ENCODE data around the gene TSPAN17. TPM values are rescaled to one million over a fixed set of nuclear protein-coding genes. Genes with fewer than 3 reads are reported as not detected.

Gene TSPAN17
- polyA plus RNA-seq, 1 of the 3 experiments (the other 2 are of a cell fraction): 61.7 TPM

DNA sequence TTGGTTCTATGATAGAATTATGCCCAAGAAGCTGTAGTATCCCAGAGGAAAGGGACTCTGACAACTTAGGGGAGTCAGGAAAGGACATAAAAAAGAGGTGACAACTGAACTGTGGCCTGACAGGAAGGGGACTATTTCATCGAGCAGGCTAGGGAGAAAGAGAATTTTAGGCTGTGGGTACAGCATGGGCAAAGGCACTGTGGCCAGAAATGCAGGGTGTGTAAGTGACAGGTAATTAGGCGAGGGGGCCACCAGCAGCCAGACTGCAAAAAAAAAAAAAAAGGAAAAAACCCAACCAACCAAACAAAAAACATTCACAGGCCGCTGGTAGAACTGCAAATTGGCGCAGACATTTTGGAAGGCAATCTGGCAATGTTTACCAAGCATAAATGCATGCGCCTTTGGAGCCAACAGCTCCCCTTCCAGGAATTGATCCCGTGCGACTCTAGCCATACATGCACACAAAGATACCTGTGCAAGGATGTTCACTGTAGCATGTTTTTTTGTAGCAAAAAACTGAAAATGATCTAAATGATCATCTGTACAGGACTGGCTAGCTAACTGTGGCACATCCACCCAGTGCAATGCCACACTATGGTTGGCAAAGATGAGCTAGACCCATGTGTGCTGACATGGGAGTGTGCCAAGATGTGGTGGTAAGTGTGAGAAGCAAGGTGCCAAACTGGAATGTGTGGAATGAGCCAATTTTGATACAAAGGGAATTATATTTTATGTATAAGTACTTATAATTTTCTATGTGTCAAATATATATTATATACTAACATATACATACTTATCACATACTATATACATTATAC is 15.7 kb upstream of the TSPAN17 start:
- no peak overlapping the region for H3K4me3 ChIP-seq (ENCODE audit: low read depth in 2 of 2, low read length in 1 of 2)
- no peak overlapping the region for H3K4me2 ChIP-seq
- no peaks in the 10 kb centered on the region for H4K20me1 ChIP-seq (ENCODE audit: insufficient read depth)
- H3F3A ChIP-seq (replicated peaks; ENCODE audit: insufficient read depth): no peaks in the 10 kb centered on the region
- H3K4me1 ChIP-seq (ENCODE audit: control insufficient read depth in 1 of 2, insufficient read depth in 2 of 2, low read depth in 1 of 2, low read length in 1 of 2): peaks cover 0 to 9% of the 10 kb centered on the region in 2 experiments; a peak in 1 of 4 replicates
- H3K27me3 ChIP-seq (ENCODE audit: insufficient read depth): peaks cover 38% of the 10 kb centered on the region; the same call in 1 of the 2 replicates
- DNase-seq: no peak
- ChIA-PET CTCF (interaction anchor here (0.9 to 3.5 kb wide), 7 partner anchors 11 to 902 kb away, joined by 3 to 16 read pairs (median 7); partner anchors contain the start of genes CLTB and TSPAN17), POLR2A (interaction anchor here (1.0 kb wide), 1 partner anchor 94 kb away, joined by 3 read pairs; no protein-coding TSS in a partner anchor)
- TF ChIP-seq EP300 (IDR thresholded peaks at IDR 0.05; ENCODE audit: borderline replicate concordance in 1 of 2, low read depth in 1 of 2, low read length in 1 of 2): no peak
- TF ChIP-seq RFX5 (IDR thresholded peaks at IDR 0.05; ENCODE audit: low read length): no peak
- TF ChIP-seq, protein P1, sequence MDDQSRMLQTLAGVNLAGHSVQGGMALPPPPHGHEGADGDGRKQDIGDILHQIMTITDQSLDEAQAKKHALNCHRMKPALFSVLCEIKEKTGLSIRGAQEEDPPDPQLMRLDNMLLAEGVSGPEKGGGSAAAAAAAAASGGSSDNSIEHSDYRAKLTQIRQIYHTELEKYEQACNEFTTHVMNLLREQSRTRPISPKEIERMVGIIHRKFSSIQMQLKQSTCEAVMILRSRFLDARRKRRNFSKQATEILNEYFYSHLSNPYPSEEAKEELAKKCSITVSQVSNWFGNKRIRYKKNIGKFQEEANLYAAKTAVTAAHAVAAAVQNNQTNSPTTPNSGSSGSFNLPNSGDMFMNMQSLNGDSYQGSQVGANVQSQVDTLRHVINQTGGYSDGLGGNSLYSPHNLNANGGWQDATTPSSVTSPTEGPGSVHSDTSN (IDR thresholded peaks at IDR 0.05): no peak
- TF ChIP-seq RXRA (IDR thresholded peaks at IDR 0.05; ENCODE audit: borderline replicate concordance, low read depth): no peak
- no peak for TF ChIP-seq MXI1 (IDR thresholded peaks at IDR 0.05; ENCODE audit: low read depth, low read length)
- no peak for TF ChIP-seq FOSL2 (IDR thresholded peaks at IDR 0.05; ENCODE audit: borderline replicate concordance, low read depth)
- TF ChIP-seq NFIC (IDR thresholded peaks at IDR 0.05; ENCODE audit: borderline replicate concordance): no peak
- H2AFZ ChIP-seq (ENCODE audit: low read depth): no peak overlapping the region
- no peaks in the 10 kb centered on the region for H3K36me3 ChIP-seq (replicated peaks in 1 of 2; ENCODE audit: control insufficient read depth in 1 of 2, insufficient read depth in 2 of 2, low read length in 1 of 2)
- no peaks in the 10 kb centered on the region for H3K9me2 ChIP-seq
- no peaks in the 10 kb centered on the region for H3K9me3 ChIP-seq
- no peaks in the 10 kb centered on the region for H3K79me2 ChIP-seq (ENCODE audit: insufficient read depth)
- no peak overlapping the region for H3K27ac ChIP-seq (ENCODE audit: low read depth in 2 of 2, low read length in 1 of 2)
- no peak overlapping the region for H3K9ac ChIP-seq
- 66% methylated on average over 7 of the region's 7 CpGs for WGBS (ENCODE audit: low lambda C conversion rate)

DNA sequence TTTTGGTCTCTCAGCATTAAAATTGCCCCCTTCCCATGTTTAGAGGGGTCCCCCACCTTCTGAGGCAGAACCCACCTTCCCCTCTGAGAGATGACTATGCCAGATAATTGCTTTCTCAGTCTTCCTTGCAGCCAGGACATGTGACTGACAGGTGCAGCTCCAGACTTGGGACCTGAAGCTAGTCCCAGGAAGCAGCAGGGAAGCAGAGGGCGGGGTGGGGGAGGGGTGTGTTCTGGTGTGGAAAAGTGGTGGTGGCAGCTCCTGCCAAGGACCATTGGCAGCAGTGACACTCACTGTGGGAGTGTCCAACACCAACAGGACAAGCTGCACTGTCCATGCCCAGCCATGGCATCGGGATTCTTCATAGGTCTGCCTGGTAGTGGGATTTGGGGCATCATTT is 14.5 kb upstream of the TSPAN17 start:
- H3K4me3 ChIP-seq (ENCODE audit: low read depth in 2 of 2, low read length in 1 of 2): no peak overlapping the region
- TF ChIP-seq FOXM1 (IDR thresholded peaks at IDR 0.05; ENCODE audit: low read depth) (no peak), FOSL2 (IDR thresholded peaks at IDR 0.05; ENCODE audit: borderline replicate concordance, low read depth) (no peak), GATA2 (CRISPR knock-in tag; IDR thresholded peaks at IDR 0.05) (no peak), RAD21 (IDR thresholded peaks at IDR 0.05; ENCODE audit: low read length) (no peak), ELF1 (IDR thresholded peaks at IDR 0.05) (no peak), MXI1 (IDR thresholded peaks at IDR 0.05; ENCODE audit: low read depth, low read length) (no peak), TAF1 (IDR thresholded peaks at IDR 0.05; ENCODE audit: borderline replicate concordance, low read depth, low read length) (no peak), RFX5 (IDR thresholded peaks at IDR 0.05; ENCODE audit: low read length) (no peak), CHD2 (IDR thresholded peaks at IDR 0.05; ENCODE audit: low read length, partially characterized antibody) (no peak), TCF12 (IDR thresholded peaks at IDR 0.05) (no peak), NFIC (IDR thresholded peaks at IDR 0.05; ENCODE audit: borderline replicate concordance) (no peak), MEF2A (IDR thresholded peaks at IDR 0.05; ENCODE audit: borderline replicate concordance, low read depth) (no peak), EP300 (IDR thresholded peaks at IDR 0.05; ENCODE audit: borderline replicate concordance in 1 of 2, low read depth in 1 of 2, low read length in 1 of 2) (no peak), JUND (IDR thresholded peaks at IDR 0.05) (no peak), RXRA (IDR thresholded peaks at IDR 0.05; ENCODE audit: borderline replicate concordance, low read depth) (no peak), EZH2phosphoT487 (IDR thresholded peaks at IDR 0.05; ENCODE audit: borderline replicate concordance, low read depth) (no peak), RCOR1 (IDR thresholded peaks at IDR 0.05; ENCODE audit: low read length) (no peak), SMC3 (IDR thresholded peaks at IDR 0.05; ENCODE audit: low read depth, low read length) (no peak)
- TF ChIP-seq, protein P2, sequence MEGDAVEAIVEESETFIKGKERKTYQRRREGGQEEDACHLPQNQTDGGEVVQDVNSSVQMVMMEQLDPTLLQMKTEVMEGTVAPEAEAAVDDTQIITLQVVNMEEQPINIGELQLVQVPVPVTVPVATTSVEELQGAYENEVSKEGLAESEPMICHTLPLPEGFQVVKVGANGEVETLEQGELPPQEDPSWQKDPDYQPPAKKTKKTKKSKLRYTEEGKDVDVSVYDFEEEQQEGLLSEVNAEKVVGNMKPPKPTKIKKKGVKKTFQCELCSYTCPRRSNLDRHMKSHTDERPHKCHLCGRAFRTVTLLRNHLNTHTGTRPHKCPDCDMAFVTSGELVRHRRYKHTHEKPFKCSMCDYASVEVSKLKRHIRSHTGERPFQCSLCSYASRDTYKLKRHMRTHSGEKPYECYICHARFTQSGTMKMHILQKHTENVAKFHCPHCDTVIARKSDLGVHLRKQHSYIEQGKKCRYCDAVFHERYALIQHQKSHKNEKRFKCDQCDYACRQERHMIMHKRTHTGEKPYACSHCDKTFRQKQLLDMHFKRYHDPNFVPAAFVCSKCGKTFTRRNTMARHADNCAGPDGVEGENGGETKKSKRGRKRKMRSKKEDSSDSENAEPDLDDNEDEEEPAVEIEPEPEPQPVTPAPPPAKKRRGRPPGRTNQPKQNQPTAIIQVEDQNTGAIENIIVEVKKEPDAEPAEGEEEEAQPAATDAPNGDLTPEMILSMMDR (IDR thresholded peaks at IDR 0.05): no peak
- TF ChIP-seq, protein P3, sequence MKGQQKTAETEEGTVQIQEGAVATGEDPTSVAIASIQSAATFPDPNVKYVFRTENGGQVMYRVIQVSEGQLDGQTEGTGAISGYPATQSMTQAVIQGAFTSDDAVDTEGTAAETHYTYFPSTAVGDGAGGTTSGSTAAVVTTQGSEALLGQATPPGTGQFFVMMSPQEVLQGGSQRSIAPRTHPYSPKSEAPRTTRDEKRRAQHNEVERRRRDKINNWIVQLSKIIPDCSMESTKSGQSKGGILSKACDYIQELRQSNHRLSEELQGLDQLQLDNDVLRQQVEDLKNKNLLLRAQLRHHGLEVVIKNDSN (IDR thresholded peaks at IDR 0.05; ENCODE audit: borderline replicate concordance, low read depth): no peak
- POLR2A ChIA-PET: no interaction called here

More for the DNA sequence above, 14.5 kb upstream of the TSPAN17 start:
- Histone ChIP-seq H4K20me1 (ENCODE audit: insufficient read depth) (no peaks in the 10 kb centered on the region), H3K4me1 (ENCODE audit: control insufficient read depth in 1 of 2, insufficient read depth in 2 of 2, low read depth in 1 of 2, low read length in 1 of 2) (peaks cover 0 to 9% of the 10 kb centered on the region in 2 experiments; a peak in 1 of 4 replicates), H3K36me3 (replicated peaks in 1 of 2; ENCODE audit: control insufficient read depth in 1 of 2, insufficient read depth in 2 of 2, low read length in 1 of 2) (no peaks in the 10 kb centered on the region), H3K27me3 (ENCODE audit: insufficient read depth) (peaks cover 45% of the 10 kb centered on the region; the same call in 1 of the 2 replicates), H3K27ac (ENCODE audit: low read depth in 2 of 2, low read length in 1 of 2) (no peak overlapping the region), H3K9me3 (no peaks in the 10 kb centered on the region), H3K9ac (no peak overlapping the region), H3F3A (replicated peaks; ENCODE audit: insufficient read depth) (no peaks in the 10 kb centered on the region), H3K9me2 (no peaks in the 10 kb centered on the region), H3K79me2 (ENCODE audit: insufficient read depth) (no peaks in the 10 kb centered on the region), H3K4me2 (no peak overlapping the region), H2AFZ (ENCODE audit: low read depth) (no peak overlapping the region)
- WGBS (ENCODE audit: low lambda C conversion rate): 55% methylated on average over 2 of the region's 2 CpGs
- no peak for DNase-seq
- CTCF ChIA-PET: interaction anchor here (0.9 kb wide), 1 partner anchor 58 kb away, joined by 3 read pairs; no protein-coding TSS in a partner anchor
